ENCODE measurements around the gene CCT6B.

DNA sequence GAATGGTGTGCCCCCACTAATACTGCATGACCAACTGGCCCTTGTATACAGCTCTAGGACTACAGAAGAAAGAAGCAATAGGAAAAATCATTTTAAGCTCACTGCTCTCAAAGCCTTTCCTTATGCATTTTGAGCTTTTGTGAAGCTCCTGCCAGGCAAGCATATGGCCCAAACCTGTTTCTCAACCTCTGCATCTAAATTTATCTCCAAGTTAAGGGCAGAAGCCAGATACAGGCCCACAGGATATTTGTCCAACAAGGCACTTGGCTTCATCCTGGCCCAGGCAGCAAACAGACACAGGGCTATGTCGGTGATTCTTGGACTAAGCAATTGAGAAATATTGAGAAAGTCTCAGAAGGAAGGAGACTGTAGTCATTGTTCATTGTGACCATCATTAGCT is 43.9 kb downstream of the CCT6B start:
- TF ChIP-seq, protein P1, sequence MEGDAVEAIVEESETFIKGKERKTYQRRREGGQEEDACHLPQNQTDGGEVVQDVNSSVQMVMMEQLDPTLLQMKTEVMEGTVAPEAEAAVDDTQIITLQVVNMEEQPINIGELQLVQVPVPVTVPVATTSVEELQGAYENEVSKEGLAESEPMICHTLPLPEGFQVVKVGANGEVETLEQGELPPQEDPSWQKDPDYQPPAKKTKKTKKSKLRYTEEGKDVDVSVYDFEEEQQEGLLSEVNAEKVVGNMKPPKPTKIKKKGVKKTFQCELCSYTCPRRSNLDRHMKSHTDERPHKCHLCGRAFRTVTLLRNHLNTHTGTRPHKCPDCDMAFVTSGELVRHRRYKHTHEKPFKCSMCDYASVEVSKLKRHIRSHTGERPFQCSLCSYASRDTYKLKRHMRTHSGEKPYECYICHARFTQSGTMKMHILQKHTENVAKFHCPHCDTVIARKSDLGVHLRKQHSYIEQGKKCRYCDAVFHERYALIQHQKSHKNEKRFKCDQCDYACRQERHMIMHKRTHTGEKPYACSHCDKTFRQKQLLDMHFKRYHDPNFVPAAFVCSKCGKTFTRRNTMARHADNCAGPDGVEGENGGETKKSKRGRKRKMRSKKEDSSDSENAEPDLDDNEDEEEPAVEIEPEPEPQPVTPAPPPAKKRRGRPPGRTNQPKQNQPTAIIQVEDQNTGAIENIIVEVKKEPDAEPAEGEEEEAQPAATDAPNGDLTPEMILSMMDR (IDR thresholded peaks at IDR 0.05; ENCODE audit: insufficient read depth, low read depth, low read length), result no peak
- TF ChIP-seq EZH2 (IDR thresholded peaks at IDR 0.05; ENCODE audit: insufficient read depth, low read length), result no peak

Measured in astrocyte (in vitro differentiated cells and primary cell).